ENCODE results near the gene GJB1. TPM values are rescaled to one million over a fixed set of nuclear protein-coding genes. Genes with fewer than 3 reads are reported as not detected.

The GJB1 gene
- total and polyA plus RNA-seq, 2 experiments from 2014 or later, result 95.4 to 98.2 TPM

GRCh38 chrX:71252221-71252620 lies 29.2 kb downstream of the GJB1 start:
- DNase-seq (ENCODE audit: low spot score), result no peak

GRCh38 chrX:71253253-71254091 lies 30.4 kb downstream of the GJB1 start:
- TF ChIP-seq CTCF (IDR thresholded peaks at IDR 0.05; ENCODE audit: poor library complexity) (peak; percentile 39), EZH2phosphoT487 (IDR thresholded peaks at IDR 0.05; ENCODE audit: low read depth, severe bottlenecking, unreplicated experiment) (no peak), EZH2 (IDR thresholded peaks at IDR 0.05; ENCODE audit: borderline replicate concordance) (no peak)
- Histone ChIP-seq H4K20me1 (ENCODE audit: insufficient read depth, poor library complexity, severe bottlenecking) (no peaks in the 10 kb centered on the region), H3K79me2 (peaks cover 12% of the 10 kb centered on the region), H3K4me3 (peak overlapping the region; percentile 87), H3K9me2 (replicated peaks; ENCODE audit: insufficient read depth) (no peaks in the 10 kb centered on the region), H3K9me3 (ENCODE audit: low read depth) (no peaks in the 10 kb centered on the region), H3K36me3 (replicated peaks; ENCODE audit: insufficient read depth, low read depth) (no peaks in the 10 kb centered on the region), H2AFZ (peak overlapping the region; percentile 71), H3K27ac (peak overlapping the region; percentile 86), H3K27me3 (no peaks in the 10 kb centered on the region), H3K4me2 (peak overlapping the region; percentile 74), H3K4me1 (ENCODE audit: insufficient read depth) (no peaks in the 10 kb centered on the region)
- DNase-seq (ENCODE audit: low spot score), result peak; percentile 60
- 33% methylated on average over 21 of the region's 35 CpGs for WGBS (ENCODE audit: low lambda C conversion rate, missing lambda C conversion rate)

More at GRCh38 chrX:71252221-71252620, 29.2 kb downstream of the GJB1 start:
- H3K79me2 ChIP-seq, result peaks cover 12% of the 10 kb centered on the region
- no peak overlapping the region for H3K4me3 ChIP-seq
- H3K27me3 ChIP-seq, result no peaks in the 10 kb centered on the region
- 88% methylated on average over 1 of the region's 2 CpGs for WGBS (ENCODE audit: low lambda C conversion rate, missing lambda C conversion rate)
- H3K27ac ChIP-seq, result no peak overlapping the region
- H3K9me2 ChIP-seq (replicated peaks; ENCODE audit: insufficient read depth), result no peaks in the 10 kb centered on the region
- no peak overlapping the region for H2AFZ ChIP-seq
- H3K36me3 ChIP-seq (replicated peaks; ENCODE audit: insufficient read depth, low read depth), result no peaks in the 10 kb centered on the region
- H4K20me1 ChIP-seq (ENCODE audit: insufficient read depth, poor library complexity, severe bottlenecking), result no peaks in the 10 kb centered on the region
- peak overlapping the region; percentile 74 for H3K4me2 ChIP-seq
- H3K4me1 ChIP-seq (ENCODE audit: insufficient read depth), result no peaks in the 10 kb centered on the region
- no peak for TF ChIP-seq EZH2 (IDR thresholded peaks at IDR 0.05; ENCODE audit: borderline replicate concordance)
- TF ChIP-seq CTCF (IDR thresholded peaks at IDR 0.05; ENCODE audit: poor library complexity), result no peak
- TF ChIP-seq EZH2phosphoT487 (IDR thresholded peaks at IDR 0.05; ENCODE audit: low read depth, severe bottlenecking, unreplicated experiment), result no peak
- no peaks in the 10 kb centered on the region for H3K9me3 ChIP-seq (ENCODE audit: low read depth)

- H3K9me3 ChIP-seq (ENCODE audit: low read depth), result no peaks in the 10 kb centered on the region
- H3K9me2 ChIP-seq (replicated peaks; ENCODE audit: insufficient read depth), result no peaks in the 10 kb centered on the region
- H4K20me1 ChIP-seq (ENCODE audit: insufficient read depth, poor library complexity, severe bottlenecking), result no peaks in the 10 kb centered on the region
- no peaks in the 10 kb centered on the region for H3K27me3 ChIP-seq
- peaks cover 12% of the 10 kb centered on the region for H3K79me2 ChIP-seq
- peak; percentile 92 for DNase-seq (ENCODE audit: low spot score)
- H3K27ac ChIP-seq, result peak within 1 kb of the TSS; percentile 89
- no peak for TF ChIP-seq EZH2 (IDR thresholded peaks at IDR 0.05; ENCODE audit: borderline replicate concordance)
- no peak for TF ChIP-seq CTCF (IDR thresholded peaks at IDR 0.05; ENCODE audit: poor library complexity)
- TF ChIP-seq EZH2phosphoT487 (IDR thresholded peaks at IDR 0.05; ENCODE audit: low read depth, severe bottlenecking, unreplicated experiment), result no peak
- peak within 1 kb of the TSS; percentile 87 for H3K4me3 ChIP-seq
- H3K4me2 ChIP-seq, result peak within 1 kb of the TSS; percentile 90
- no peaks in the 10 kb centered on the region for H3K36me3 ChIP-seq (replicated peaks; ENCODE audit: insufficient read depth, low read depth)
- 31% methylated on average over 37 of the region's 54 CpGs for WGBS (ENCODE audit: low lambda C conversion rate, missing lambda C conversion rate)
- H3K4me1 ChIP-seq (ENCODE audit: insufficient read depth), result no peaks in the 10 kb centered on the region
- peak within 1 kb of the TSS; percentile 75 for H2AFZ ChIP-seq
Observed at GRCh38 chrX:71254092-71254963, 31.3 kb downstream of the GJB1 start, which contains the start of gene ZMYM3. TSS of gene ZMYM3 (minus strand) at chrX:71254140. CDS start at chrX:71253255, 885 bp downstream.

Data from hepatocyte (in vitro differentiated cells).